BLaER1 treated with 17β-estradiol and CSF1 and Interleukin-3, amounts not matched to agents 10 nM and 100 nM (cell line): Measurements from ENCODE around the gene RHCG.

ENCODE experiments used
- H3K27ac ChIP-seq, 11 experiments: shearing (Covaris generic); formaldehyde crosslinking; 2 replicates each; pipeline ENCODE4 v1.8.1; 2022
- H3K27me3 ChIP-seq, 11 experiments: shearing (Covaris generic); formaldehyde crosslinking; 2 replicates each; pipeline ENCODE4 v1.8.1; 2022
- H3K36me3 ChIP-seq, 11 experiments: shearing (Covaris generic); formaldehyde crosslinking; 2 replicates each; pipeline ENCODE4 v1.8.1; 2022
- H3K4me1 ChIP-seq, 10 experiments: shearing (Covaris generic); formaldehyde crosslinking; 2 replicates each; pipeline ENCODE4 v1.8.1; 2022
- H3K4me2 ChIP-seq, 11 experiments: shearing (Covaris generic); formaldehyde crosslinking; 2 replicates each; pipeline ENCODE4 v1.8.1; 2022
- H3K4me3 ChIP-seq, 10 experiments: shearing (Covaris generic); formaldehyde crosslinking; 2 replicates each; pipeline ENCODE4 v1.8.1; 2022
- H3K9ac ChIP-seq, 11 experiments: shearing (Covaris generic); formaldehyde crosslinking; 2 replicates each; pipeline ENCODE4 v1.8.1; 2022
- H3K9me3 ChIP-seq, 11 experiments: shearing (Covaris generic); formaldehyde crosslinking; replicated peaks in 1 of 11; 2 replicates each; pipeline ENCODE4 v1.8.1; 2022
- H4K20me1 ChIP-seq, 11 experiments: shearing (Covaris generic); formaldehyde crosslinking; 2 replicates each; pipeline ENCODE4 v1.8.1; 2022
- Cebpa-rat ChIP-seq, 11 experiments: shearing (Covaris generic); IDR thresholded peaks; 2 replicates each; pipeline ENCODE4 v1.8.1; 2022

The RHCG gene

GRCh38 chr15:89512631-89513030, 16.2 kb upstream of the RHCG start:
- no peak for TF ChIP-seq Cebpa-rat (IDR thresholded peaks at IDR 0.05)
- Histone ChIP-seq H3K27ac (no peak overlapping the region), H3K36me3 (no peaks in the 10 kb centered on the region), H3K27me3 (no peaks in the 10 kb centered on the region), H3K4me3 (no peak overlapping the region), H3K4me1 (peaks cover 0 to 7% (median 0%) of the 10 kb centered on the region in 10 experiments; a peak in 3 of 20 replicates), H3K4me2 (no peak overlapping the region), H4K20me1 (no peaks in the 10 kb centered on the region), H3K9me3 (no peaks in the 10 kb centered on the region), H3K9ac (no peak overlapping the region)

GRCh38 chr15:89506026-89506686, 9.8 kb upstream of the RHCG start:
- TF ChIP-seq Cebpa-rat (IDR thresholded peaks at IDR 0.05): no peak
- Histone ChIP-seq H3K9me3 (no peaks in the 10 kb centered on the region), H3K4me3 (no peak overlapping the region), H3K4me1 (no peaks in the 10 kb centered on the region), H3K27me3 (no peaks in the 10 kb centered on the region), H3K9ac (no peak overlapping the region), H4K20me1 (no peaks in the 10 kb centered on the region; a peak in 1 of 22 replicates), H3K27ac (no peak overlapping the region), H3K36me3 (no peaks in the 10 kb centered on the region), H3K4me2 (no peak overlapping the region)

GRCh38 chr15:89504166-89504565, 7.8 kb upstream of the RHCG start:
- Histone ChIP-seq H3K9me3 (no peaks in the 10 kb centered on the region), H3K9ac (no peak overlapping the region), H3K27ac (no peak overlapping the region), H3K36me3 (no peaks in the 10 kb centered on the region), H3K4me3 (no peak overlapping the region), H3K27me3 (no peaks in the 10 kb centered on the region), H3K4me2 (no peak overlapping the region), H3K4me1 (no peaks in the 10 kb centered on the region), H4K20me1 (no peaks in the 10 kb centered on the region; a peak in 1 of 22 replicates)
- no peak for TF ChIP-seq Cebpa-rat (IDR thresholded peaks at IDR 0.05)

- H3K27ac ChIP-seq: no peak overlapping the region
- no peaks in the 10 kb centered on the region for H3K9me3 ChIP-seq
- H3K27me3 ChIP-seq: no peaks in the 10 kb centered on the region
- H3K4me1 ChIP-seq: no peaks in the 10 kb centered on the region
- H3K36me3 ChIP-seq: no peaks in the 10 kb centered on the region
- no peak overlapping the region for H3K9ac ChIP-seq
- H3K4me3 ChIP-seq: no peak overlapping the region
- H3K4me2 ChIP-seq: no peak overlapping the region
- TF ChIP-seq Cebpa-rat (IDR thresholded peaks at IDR 0.05): no peak
- H4K20me1 ChIP-seq: no peaks in the 10 kb centered on the region; a peak in 1 of 22 replicates
Observed at GRCh38 chr15:89502867-89503595, 6.6 kb upstream of the RHCG start.

- Histone ChIP-seq H3K27me3 (peaks cover 6 to 13% (median 10%) of the 10 kb centered on the region in 11 experiments), H3K9ac (no peak overlapping the region), H3K4me2 (no peak overlapping the region), H3K36me3 (no peaks in the 10 kb centered on the region), H3K4me3 (no peak overlapping the region), H3K9me3 (peaks cover 0 to under 1% (median 0%) of the 10 kb centered on the region in 11 experiments; a peak in 1 of 22 replicates), H4K20me1 (no peaks in the 10 kb centered on the region; a peak in 1 of 22 replicates), H3K4me1 (no peaks in the 10 kb centered on the region), H3K27ac (no peak overlapping the region)
- TF ChIP-seq Cebpa-rat (IDR thresholded peaks at IDR 0.05): no peak
Observed at GRCh38 chr15:89501646-89502045, 5.3 kb upstream of the RHCG start.

GRCh38 chr15:89500397-89501270, 4.3 kb upstream of the RHCG start:
- no peak for TF ChIP-seq Cebpa-rat (IDR thresholded peaks at IDR 0.05)
- Histone ChIP-seq H3K36me3 (no peaks in the 10 kb centered on the region), H3K9ac (no peak overlapping the region), H3K27me3 (peaks cover 16 to 23% (median 20%) of the 10 kb centered on the region in 11 experiments), H4K20me1 (no peaks in the 10 kb centered on the region; a peak in 1 of 22 replicates), H3K4me1 (no peaks in the 10 kb centered on the region), H3K9me3 (peaks cover 0 to 8% (median 0%) of the 10 kb centered on the region in 11 experiments; a peak in 4 of 22 replicates), H3K4me3 (no peak overlapping the region), H3K27ac (no peak overlapping the region), H3K4me2 (no peak overlapping the region)

- no peaks in the 10 kb centered on the region for H3K4me1 ChIP-seq
- no peak overlapping the region for H3K4me2 ChIP-seq
- H3K27me3 ChIP-seq: peaks cover 22 to 33% (median 26%) of the 10 kb centered on the region in 11 experiments
- no peak overlapping the region for H3K9ac ChIP-seq
- H4K20me1 ChIP-seq: no peaks in the 10 kb centered on the region; a peak in 1 of 22 replicates
- H3K36me3 ChIP-seq: no peaks in the 10 kb centered on the region
- no peak overlapping the region for H3K4me3 ChIP-seq
- TF ChIP-seq Cebpa-rat (IDR thresholded peaks at IDR 0.05): no peak
- H3K9me3 ChIP-seq: peaks cover 0 to 8% (median 0%) of the 10 kb centered on the region in 11 experiments; a peak in 4 of 22 replicates
- H3K27ac ChIP-seq: no peak overlapping the region
Observed at GRCh38 chr15:89499156-89499555, 2.8 kb upstream of the RHCG start.

- H4K20me1 ChIP-seq: no peaks in the 10 kb centered on the region; a peak in 2 of 22 replicates
- peaks cover 0 to 8% (median 0%) of the 10 kb centered on the region in 11 experiments; a peak in 4 of 22 replicates for H3K9me3 ChIP-seq
- H3K4me3 ChIP-seq: no peak overlapping the region
- H3K4me2 ChIP-seq: no peak overlapping the region
- TF ChIP-seq Cebpa-rat (IDR thresholded peaks at IDR 0.05): no peak
- peaks cover 22 to 33% (median 26%) of the 10 kb centered on the region in 11 experiments for H3K27me3 ChIP-seq
- no peak overlapping the region for H3K27ac ChIP-seq
- no peaks in the 10 kb centered on the region for H3K36me3 ChIP-seq
- no peak overlapping the region for H3K9ac ChIP-seq
- H3K4me1 ChIP-seq: no peaks in the 10 kb centered on the region
Observed at GRCh38 chr15:89498574-89498906, 2.2 kb upstream of the RHCG start.

GRCh38 chr15:89497231-89497630, 848 bp upstream of the RHCG start:
- H3K36me3 ChIP-seq: no peaks in the 10 kb centered on the region
- H3K4me1 ChIP-seq: no peaks in the 10 kb centered on the region
- H3K4me3 ChIP-seq: no peak overlapping the region
- no peak overlapping the region for H3K27ac ChIP-seq
- no peak overlapping the region for H3K9ac ChIP-seq
- TF ChIP-seq Cebpa-rat (IDR thresholded peaks at IDR 0.05): no peak
- peaks cover 0 to 8% (median 0%) of the 10 kb centered on the region in 11 experiments; a peak in 4 of 22 replicates for H3K9me3 ChIP-seq
- H3K4me2 ChIP-seq: no peak overlapping the region
- H3K27me3 ChIP-seq: peaks cover 22 to 33% (median 26%) of the 10 kb centered on the region in 11 experiments
- H4K20me1 ChIP-seq: no peaks in the 10 kb centered on the region; a peak in 2 of 22 replicates
